Liver (tissue), 3 donors: ENCODE data around the gene DUS3L.

Source experiments
- CTCF ChIP-seq: fragments of 150-350 bp; IDR thresholded peaks from 2 replicates; pipeline ENCODE4 v1.5.1; 2017; ENCODE audit warnings: improper control_type of control experiment, low read depth, low read length; ENCODE audit not compliant: missing input control
- HNF4G ChIP-seq: IDR thresholded peaks from 2 replicates; pipeline ENCODE4 v1.6.1; 2016; ENCODE audit warnings: antibody characterized with exemption
- YY1 ChIP-seq: IDR thresholded peaks from 2 replicates; pipeline ENCODE4 v1.6.1; 2016; ENCODE audit warnings: antibody characterized with exemption, mild to moderate bottlenecking
- donor health status: healthy.
- donor health status: healthy.

DNA sequence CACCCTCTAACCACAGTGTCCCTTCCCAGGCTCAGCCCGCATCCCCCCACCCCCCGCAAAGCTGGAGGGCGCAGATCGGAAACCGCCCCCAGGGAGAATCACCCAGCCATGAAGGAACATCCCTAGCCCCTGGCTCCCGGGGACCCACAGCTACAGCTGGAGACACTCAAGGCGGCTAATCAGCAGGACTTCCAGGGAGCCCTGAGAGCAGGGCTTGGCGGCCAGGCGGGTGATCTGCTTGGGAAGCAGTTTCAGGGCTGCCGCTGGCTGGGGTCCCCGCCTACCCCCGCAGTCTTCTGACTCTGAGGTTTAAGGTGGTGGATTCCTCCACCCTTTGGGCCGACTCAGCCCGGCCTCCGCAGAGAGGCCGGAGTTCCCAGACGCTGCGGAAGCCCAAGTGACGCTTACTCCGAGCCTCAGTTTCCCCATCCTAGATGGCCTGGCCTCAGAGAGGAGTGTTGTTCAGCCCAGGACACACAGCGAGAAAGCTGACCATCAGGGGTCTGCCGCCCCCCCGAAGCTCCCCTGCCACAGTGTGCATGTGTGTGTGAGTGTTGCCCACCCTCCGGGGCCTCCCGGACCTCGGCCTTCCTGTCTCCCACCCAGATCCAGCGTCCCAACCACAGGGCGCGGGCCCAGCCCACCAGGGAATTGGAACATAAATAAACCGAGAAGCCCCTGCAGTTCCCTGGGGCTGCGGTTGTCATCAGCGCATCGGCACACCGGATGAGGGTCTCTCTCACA is 38.8 kb upstream of the DUS3L start:
- TF ChIP-seq YY1 (no peak), HNF4G (no peak), CTCF (no peak)
